A673 (cell line): ENCODE measurements around the gene MPV17L2.

Experiments
- EZH2 ChIP-seq: fragments of 200-600 bp; sonication (generic); IDR thresholded peaks from 2 replicates; pipeline ENCODE4 v1.6.1; 2017; ENCODE audit warnings: borderline replicate concordance, low read depth, mild to moderate bottlenecking, mixed read lengths, antibody characterized with exemption, low read length; ENCODE audit not compliant: poor library complexity, severe bottlenecking
- TF ChIP-seq, protein P1 (sequence below): fragments of 300-800, 200-600 bp; sonication (generic); conservative IDR thresholded peaks from 2 replicates; pipeline ENCODE4 v1.5.1; 2017; ENCODE audit warnings: low read depth, mild to moderate bottlenecking, antibody characterized with exemption, low read length, moderate library complexity, mixed read lengths

DNA sequence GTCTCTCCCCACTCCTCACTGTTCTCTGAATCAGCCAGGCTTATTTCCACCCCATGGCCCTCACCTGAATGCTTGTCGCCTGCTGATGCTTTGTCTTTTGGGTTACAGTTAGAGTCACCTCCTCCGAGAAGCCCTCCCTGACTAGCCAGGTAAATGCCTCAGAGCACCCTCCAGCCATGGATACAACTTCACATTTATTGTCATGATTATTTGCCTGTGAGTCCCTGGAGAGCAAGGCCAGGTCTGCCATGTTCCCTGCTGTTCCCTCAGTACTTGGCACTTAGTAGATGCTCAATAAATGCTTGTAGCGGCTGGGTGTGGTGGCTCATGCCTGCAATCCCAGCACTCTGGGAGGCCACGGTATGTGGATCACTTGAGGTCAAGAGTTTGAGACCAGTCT lies 36.9 kb downstream of the MPV17L2 start:
- TF ChIP-seq, protein P1, sequence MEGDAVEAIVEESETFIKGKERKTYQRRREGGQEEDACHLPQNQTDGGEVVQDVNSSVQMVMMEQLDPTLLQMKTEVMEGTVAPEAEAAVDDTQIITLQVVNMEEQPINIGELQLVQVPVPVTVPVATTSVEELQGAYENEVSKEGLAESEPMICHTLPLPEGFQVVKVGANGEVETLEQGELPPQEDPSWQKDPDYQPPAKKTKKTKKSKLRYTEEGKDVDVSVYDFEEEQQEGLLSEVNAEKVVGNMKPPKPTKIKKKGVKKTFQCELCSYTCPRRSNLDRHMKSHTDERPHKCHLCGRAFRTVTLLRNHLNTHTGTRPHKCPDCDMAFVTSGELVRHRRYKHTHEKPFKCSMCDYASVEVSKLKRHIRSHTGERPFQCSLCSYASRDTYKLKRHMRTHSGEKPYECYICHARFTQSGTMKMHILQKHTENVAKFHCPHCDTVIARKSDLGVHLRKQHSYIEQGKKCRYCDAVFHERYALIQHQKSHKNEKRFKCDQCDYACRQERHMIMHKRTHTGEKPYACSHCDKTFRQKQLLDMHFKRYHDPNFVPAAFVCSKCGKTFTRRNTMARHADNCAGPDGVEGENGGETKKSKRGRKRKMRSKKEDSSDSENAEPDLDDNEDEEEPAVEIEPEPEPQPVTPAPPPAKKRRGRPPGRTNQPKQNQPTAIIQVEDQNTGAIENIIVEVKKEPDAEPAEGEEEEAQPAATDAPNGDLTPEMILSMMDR, result no peak
- TF ChIP-seq EZH2, result no peak
